ENCODE data around the gene PRR15.

Gene PRR15

DNA sequence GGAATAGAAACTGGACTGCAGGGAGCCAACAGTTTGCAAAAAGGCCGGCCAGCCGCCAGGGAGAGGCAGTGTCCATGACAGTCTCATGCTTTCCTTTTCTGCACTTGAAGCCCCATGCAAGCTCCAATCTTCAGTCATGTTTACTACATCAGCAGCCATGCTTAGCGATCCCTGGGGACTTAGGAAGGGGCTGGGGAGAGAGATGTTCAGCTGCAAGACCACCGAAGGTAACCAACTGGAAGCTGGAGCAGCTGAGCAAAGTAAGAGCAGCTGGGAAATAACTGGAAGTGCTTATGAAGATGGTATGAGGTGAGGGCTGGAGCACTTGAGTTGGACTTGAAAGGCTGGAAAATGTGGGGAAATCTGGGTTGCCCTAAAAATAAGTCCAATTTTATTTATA, 37.0 kb downstream of the PRR15 start:
- H3K4me3 ChIP-seq (ENCODE audit: low read depth, low read length), result no peak overlapping the region
- TF ChIP-seq, protein P1, sequence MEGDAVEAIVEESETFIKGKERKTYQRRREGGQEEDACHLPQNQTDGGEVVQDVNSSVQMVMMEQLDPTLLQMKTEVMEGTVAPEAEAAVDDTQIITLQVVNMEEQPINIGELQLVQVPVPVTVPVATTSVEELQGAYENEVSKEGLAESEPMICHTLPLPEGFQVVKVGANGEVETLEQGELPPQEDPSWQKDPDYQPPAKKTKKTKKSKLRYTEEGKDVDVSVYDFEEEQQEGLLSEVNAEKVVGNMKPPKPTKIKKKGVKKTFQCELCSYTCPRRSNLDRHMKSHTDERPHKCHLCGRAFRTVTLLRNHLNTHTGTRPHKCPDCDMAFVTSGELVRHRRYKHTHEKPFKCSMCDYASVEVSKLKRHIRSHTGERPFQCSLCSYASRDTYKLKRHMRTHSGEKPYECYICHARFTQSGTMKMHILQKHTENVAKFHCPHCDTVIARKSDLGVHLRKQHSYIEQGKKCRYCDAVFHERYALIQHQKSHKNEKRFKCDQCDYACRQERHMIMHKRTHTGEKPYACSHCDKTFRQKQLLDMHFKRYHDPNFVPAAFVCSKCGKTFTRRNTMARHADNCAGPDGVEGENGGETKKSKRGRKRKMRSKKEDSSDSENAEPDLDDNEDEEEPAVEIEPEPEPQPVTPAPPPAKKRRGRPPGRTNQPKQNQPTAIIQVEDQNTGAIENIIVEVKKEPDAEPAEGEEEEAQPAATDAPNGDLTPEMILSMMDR (IDR thresholded peaks at IDR 0.05; ENCODE audit: borderline replicate concordance, insufficient read depth, low read depth, low read length), result no peak

DNA sequence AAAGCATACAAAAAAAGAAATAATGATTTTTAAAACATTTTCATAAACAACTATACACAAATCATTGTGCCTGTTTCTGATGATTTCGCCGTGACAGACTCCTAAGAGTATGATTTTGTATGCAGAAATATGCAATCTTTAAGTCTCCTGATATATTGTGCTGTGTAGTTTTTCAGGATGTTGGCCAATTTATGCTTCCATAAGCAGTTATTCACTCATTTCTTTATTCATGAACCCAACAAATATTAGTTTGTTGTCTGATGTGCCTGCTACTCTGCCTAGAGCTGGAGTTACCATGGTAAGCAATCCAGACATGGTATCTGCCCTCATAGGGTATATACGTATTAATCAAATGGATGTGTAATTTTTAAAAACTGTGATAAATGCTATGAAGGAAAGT, 40.4 kb downstream of the PRR15 start:
- H3K4me3 ChIP-seq (ENCODE audit: low read depth, low read length), result no peak overlapping the region
- TF ChIP-seq, protein P1 (IDR thresholded peaks at IDR 0.05; ENCODE audit: borderline replicate concordance, insufficient read depth, low read depth, low read length), result no peak

DNA sequence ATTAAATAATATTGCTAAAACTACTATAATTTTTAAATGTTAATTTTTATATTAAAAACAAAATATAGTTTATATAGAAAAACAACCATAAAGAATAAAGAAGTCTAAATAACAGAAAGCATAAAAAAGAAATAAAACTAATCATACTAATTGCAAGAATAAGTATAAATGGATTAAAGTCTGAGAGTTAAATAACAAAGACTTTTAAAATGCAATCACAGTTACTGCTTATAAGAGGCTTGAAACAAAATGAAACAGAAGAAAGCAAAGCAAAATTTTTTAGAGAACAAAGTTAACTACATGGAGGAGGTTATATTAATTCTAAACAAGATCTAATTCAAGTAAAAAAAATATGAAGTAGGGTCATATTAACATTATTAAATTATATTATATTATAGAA, 41.1 kb downstream of the PRR15 start:
- TF ChIP-seq, protein P1 (IDR thresholded peaks at IDR 0.05; ENCODE audit: borderline replicate concordance, insufficient read depth, low read depth, low read length), result no peak
- H3K4me3 ChIP-seq (ENCODE audit: low read depth, low read length), result no peak overlapping the region

DNA sequence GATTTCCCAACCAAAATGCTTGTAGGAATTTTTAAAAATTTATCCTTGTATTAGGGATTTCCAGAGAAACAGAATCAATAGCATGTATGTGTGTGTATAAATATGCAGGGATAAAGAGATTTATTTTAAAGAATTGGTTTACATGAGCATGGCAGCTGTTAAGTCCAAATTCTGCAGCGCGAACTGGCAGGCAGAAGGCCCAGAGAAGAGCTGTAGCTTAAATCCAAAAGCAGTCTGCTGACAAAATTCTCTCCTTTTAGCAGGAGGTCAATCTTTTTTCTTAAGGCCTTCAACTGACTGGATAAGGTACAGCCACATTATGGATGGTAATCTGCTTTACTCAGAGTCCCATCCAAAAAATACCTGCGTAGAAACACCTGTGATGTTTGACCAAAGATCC, 42.0 kb downstream of the PRR15 start:
- TF ChIP-seq, protein P1 (IDR thresholded peaks at IDR 0.05; ENCODE audit: borderline replicate concordance, insufficient read depth, low read depth, low read length), result no peak
- H3K4me3 ChIP-seq (ENCODE audit: low read depth, low read length), result no peak overlapping the region

DNA sequence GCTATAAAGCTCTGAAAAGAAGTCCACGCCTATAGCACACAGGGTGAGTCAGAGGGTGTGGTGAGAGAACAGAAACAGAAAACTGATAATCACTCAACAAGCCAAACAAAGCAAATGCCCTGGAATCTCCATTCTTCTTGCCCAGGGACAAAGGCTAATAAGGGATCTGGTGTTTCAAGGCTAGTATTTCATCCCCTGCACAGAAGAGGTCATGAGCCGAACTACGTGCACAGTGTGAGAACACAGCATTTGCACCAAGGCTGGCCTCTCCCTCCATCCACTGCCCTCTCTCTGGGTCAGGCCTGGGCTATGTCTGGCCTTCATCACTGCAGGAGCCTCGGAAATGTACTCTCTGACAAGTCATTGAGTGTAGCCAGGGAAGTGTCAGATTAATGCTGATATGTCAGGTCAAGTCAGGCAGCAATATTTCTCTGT, 42.7 kb downstream of the PRR15 start:
- H3K4me3 ChIP-seq (ENCODE audit: low read depth, low read length), result no peak overlapping the region
- TF ChIP-seq, protein P1 (IDR thresholded peaks at IDR 0.05; ENCODE audit: borderline replicate concordance, insufficient read depth, low read depth, low read length), result no peak

DNA sequence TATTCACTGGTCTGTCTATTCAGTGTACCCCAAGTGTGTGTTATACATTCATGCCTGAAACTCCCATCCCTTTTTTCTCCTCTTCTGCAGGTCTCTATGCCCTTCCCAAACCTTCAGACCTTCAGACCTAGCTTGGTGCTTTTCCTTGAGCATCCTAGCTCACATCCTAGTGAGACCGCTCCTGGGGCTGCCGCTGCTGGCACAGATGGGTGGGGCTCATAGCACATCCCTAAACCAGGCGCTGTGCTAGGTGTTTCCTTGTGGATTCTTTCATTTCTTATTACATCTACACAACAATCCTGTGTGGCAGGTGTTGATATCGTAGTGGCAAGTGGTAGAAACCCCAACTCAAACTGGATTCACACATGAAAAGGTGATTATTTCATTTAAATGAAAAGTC, 43.2 kb downstream of the PRR15 start:
- H3K4me3 ChIP-seq (ENCODE audit: low read depth, low read length), result no peak overlapping the region
- TF ChIP-seq, protein P1 (IDR thresholded peaks at IDR 0.05; ENCODE audit: borderline replicate concordance, insufficient read depth, low read depth, low read length), result no peak

DNA sequence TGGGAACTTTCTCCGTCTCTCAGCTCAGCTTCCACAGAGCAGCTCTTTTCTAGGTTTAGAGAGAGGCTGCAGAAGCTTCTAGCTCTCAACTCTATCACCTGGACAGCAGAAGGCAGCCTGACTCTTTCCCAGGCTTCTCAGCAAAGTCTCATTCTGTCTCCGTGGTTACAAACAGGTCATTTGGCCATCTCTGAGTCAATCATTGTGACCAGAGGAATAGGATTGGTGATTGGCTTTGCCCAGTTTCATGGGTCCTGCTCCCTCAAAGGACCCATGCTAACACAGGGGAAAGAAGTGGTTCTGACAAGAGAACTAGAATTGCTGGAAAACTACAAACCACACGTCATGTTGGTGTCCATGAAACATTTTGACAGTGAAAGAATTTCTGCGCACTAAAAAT, 43.6 kb downstream of the PRR15 start:
- H3K4me3 ChIP-seq (ENCODE audit: low read depth, low read length), result no peak overlapping the region
- TF ChIP-seq, protein P1 (IDR thresholded peaks at IDR 0.05; ENCODE audit: borderline replicate concordance, insufficient read depth, low read depth, low read length), result no peak

Measured in GM12875 (cell line).